GM21619 (cell line): Measurements from ENCODE around the gene MMP2.

Source experiments
- ATAC-seq: cut with Tn5 transposase; IDR thresholded peaks from one replicate; pipeline ENCODE4 v1.9.1; 2021; ENCODE audit not compliant: unreplicated experiment

The MMP2 gene

DNA sequence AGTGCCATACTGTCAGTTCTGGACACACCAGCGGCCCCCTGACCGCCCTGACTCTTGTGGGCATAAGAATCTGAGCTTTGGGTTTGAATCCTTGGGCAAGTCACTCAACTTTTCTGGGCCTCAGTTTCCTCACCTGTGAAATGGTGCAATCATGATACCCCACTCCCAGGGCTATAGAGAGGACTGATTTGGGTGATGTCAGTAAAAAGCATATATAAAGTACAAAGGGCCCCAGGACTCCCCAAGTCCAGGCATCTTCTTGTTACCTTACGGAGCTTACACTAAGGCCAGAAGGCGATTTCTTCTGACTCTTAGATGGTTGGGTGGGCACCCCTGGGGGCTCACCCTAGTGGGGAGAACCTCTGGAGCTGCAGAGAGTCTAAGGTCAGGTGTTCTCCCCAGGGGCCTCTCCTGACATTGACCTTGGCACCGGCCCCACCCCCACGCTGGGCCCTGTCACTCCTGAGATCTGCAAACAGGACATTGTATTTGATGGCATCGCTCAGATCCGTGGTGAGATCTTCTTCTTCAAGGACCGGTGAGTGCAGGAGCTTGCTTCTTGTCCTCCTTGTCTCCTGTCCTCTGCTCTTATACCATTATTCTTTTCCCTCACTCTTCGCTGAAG, 13.9 kb downstream of the MMP2 start:
- ATAC-seq = no peak

DNA sequence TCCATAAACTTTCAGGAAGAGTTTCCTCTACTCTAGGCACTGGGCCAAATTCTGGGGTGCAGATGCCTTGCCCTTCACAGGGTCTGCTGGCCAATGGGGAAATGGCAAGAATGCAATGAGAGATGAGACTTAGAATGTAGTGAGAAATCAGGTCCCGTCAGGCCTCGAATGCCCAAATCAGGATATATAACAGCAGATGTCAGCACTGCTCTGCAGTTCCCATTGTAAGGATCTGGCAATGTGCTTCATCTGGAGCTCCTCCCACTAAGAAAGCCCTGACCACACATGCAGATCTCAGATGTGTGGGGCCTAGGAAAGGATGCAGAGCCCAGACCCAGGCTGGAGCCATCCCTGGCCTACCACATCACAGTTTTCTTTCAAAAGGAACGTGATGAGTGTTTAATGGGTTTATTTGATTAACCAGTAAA, 16.0 kb downstream of the MMP2 start:
- no peak for ATAC-seq

DNA sequence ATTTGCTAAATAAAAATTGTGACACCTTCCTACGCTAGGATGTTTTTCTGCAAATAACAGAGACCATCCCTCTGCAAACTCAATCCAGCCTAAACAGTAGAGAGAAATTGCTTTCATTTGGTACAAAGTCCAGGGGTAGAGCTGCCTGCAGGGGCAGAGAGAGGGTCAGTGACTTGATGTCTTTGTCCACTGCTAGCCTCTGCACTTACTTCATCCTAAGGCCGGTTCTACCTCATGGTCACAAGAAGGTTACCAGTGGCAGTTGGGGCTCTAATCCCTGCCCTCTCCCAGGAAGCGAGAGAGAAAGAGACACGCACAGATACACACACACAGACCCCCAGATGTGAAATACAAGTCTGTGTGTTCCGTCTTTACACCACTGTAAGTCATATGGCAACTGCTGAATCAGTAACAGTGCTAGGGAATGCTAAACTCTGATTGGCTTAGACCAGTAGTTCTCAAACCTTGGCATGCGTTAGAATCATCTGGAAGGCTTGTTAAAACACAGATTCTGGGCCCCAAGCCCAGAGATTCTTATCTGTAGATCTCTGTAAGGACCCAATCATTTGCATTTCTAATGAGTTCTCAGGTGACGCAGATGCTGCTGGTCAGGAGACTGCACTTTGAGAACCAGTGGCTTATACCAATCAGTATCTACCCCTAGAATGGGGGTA, 16.8 kb downstream of the MMP2 start:
- no peak for ATAC-seq

DNA sequence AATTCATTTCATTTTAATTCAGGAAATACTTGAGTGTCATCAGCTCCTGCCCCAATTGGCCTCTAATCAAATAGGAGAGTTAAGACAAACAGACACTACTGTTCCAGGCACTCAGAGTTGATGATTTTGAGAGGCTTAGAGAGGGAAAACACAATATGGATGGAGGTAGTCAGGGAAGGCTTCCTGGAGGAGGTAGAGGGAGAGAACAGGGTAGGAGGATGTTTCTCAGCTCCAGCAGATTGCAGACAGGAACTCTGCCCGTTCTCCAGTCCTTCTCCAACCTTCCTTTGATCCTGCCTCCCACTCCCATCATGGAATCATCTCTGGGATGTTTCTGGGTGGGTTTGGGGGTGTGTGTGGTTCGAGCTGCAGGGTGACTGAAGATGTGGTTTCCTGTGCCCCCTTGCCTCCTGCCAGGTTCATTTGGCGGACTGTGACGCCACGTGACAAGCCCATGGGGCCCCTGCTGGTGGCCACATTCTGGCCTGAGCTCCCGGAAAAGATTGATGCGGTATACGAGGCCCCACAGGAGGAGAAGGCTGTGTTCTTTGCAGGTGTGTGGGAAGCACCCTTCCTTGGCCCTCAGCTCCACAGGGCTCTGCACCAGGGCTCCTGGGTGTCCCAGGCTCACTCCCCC, 17.6 kb downstream of the MMP2 start:
- ATAC-seq = no peak

DNA sequence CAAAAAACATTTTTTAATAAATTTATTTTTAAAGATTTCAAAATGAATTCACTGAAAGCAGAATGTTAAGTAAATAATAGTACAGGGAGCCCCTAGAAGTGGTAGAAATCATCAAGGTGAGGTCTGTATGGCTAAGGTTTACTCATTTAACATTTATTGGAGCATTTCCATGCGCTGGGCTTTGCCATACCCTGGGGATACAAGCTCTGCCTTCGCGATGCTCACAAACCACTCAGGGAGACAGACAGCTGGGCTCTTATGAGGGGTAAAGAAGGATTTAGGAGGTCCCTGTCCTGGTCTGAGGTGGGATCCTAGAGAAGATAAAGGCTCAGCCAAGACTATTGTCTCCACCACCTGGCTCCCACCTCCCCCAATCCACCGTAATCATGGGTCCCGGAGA, 18.6 kb downstream of the MMP2 start:
- no peak for ATAC-seq

DNA sequence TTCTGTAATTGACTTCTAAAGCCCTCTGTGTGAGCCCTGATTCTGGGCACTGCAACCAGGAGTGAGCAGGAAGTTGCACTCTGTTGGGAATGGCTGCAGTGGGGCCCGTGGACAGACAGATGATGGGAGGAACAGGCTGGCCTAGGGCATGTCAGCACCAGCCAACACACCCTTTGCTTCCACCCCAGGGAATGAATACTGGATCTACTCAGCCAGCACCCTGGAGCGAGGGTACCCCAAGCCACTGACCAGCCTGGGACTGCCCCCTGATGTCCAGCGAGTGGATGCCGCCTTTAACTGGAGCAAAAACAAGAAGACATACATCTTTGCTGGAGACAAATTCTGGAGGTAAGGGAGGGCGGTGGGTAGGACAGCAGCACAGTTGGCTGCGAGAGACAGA, 19.1 kb downstream of the MMP2 start:
- ATAC-seq = no peak

DNA sequence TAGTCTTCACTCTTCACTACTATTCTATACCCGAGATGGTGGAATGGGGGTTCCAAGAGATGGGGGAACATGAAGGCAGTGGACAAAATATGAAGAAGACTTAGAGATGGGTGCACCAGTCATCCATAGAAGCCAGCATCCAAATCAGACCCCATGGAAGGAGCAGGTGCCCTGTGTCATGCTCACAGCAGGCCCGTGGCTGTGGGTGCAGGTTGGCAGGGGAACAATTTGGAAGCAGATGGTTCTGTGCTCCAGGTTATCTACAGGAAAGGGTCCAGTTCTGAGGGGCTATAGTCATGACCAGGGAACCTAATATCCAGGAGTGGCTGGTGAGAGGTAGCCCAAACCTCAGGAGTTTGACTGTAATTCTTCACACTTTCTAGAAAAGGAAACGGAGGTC, 20.3 kb downstream of the MMP2 start:
- no peak for ATAC-seq

DNA sequence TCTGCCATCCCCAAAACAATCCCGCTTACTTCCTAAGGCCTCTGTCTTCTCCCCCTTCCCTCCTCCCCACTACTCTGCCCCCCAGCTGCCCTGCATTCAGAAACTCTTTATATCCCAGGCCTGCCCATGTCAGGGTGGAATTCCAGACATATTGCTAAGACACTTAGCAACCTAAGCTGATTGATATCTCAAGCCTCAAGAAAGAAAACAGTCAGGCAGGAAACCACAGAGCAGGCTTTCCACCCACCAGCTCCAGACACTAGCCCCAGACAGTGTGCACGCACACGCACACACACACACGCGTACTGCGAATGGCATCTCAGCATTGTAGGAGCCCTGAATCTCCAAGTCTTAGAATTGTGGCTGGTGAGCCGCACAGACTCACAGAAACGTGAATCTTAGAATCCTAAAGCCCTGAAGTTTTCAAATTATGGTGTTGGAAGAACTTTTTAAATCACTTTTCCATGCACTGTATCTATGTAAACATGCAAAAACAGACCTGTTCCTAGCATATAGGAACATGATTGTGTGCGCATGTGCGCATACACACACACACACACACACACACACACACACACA, 21.0 kb downstream of the MMP2 start:
- ATAC-seq = no peak

DNA sequence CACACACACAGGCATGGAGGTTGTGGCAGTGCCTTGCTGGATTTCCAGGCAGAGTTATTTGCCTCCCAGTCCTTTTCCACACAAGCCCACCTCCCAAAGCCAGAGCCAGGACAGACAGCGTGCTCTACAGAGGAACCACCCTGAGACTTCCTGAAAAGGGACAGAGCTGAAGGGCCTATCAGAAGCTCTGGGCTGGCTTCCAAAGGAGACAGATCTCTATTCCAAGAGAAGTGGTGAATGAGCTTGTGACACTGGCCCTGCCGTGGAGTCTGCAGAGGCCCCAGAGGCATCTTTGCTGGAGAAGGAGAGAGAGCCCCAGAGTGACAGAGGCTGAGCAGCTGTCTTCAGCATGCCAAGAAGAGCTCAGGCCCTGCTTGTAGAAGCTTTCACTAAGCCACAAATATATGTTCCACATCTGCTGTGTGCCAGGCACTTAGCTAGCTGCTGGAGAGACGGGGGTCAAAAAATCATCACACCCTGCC, 21.6 kb downstream of the MMP2 start:
- ATAC-seq = no peak

DNA sequence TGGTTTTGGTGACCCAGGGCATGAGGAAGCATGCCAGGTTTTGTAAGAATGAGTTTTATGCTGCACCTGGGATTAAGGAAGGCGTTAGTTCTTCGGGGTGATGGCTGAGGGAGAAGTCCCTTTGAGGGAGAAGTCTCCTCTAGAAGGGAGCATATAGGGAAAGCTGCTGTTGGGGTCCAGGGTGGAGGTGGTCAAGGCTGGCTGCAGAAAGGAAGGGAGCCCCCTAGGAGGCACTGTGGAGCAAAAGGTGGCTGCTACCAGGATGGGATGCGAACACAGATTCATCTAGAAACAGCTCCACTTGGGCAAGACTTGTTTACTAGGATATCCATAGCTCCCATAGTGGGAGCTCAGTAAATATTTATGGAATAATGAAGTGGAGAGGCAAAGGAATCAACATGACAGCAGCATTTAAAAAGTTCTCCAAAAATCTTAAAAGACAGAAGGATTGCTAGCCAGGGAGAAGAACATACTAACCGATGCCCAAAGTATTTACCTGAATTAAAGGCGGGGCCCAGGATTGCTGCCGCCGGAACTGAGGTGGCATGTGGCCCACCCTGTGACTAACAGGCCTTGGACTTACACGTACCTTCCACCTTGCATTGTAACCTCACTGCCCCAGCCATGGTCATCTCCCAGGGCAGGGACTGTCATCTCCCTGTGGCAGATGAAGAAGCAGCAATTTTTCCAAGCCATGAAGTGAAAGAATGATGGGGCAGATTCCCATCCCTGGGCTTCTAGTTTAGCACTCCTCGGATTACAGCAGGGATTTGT, 22.7 kb downstream of the MMP2 start:
- no peak for ATAC-seq

DNA sequence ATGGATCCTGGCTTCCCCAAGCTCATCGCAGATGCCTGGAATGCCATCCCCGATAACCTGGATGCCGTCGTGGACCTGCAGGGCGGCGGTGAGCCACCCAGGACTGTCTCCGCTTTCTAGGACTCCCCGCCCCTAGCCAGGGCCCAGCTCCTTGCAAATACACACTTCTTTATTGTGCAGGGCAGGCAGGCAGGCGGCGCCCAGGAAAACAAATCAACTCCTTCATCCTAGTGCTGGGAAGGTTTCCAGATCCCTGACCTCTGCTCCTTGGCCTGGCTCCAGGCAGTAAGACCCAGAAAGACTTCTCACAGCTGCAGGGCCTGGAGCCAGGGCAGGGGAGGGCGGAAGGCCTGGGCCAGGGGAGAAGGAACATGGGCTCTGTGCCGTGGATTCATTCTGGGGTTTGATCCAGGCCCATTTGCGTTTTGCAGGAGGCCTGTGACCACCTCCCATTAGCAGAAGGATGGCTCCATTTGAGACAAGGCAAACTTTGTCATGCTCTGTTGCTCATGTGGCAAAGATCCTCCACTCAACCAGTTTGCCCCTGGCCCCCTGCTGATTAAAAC, 23.9 kb downstream of the MMP2 start:
- ATAC-seq = no peak

DNA sequence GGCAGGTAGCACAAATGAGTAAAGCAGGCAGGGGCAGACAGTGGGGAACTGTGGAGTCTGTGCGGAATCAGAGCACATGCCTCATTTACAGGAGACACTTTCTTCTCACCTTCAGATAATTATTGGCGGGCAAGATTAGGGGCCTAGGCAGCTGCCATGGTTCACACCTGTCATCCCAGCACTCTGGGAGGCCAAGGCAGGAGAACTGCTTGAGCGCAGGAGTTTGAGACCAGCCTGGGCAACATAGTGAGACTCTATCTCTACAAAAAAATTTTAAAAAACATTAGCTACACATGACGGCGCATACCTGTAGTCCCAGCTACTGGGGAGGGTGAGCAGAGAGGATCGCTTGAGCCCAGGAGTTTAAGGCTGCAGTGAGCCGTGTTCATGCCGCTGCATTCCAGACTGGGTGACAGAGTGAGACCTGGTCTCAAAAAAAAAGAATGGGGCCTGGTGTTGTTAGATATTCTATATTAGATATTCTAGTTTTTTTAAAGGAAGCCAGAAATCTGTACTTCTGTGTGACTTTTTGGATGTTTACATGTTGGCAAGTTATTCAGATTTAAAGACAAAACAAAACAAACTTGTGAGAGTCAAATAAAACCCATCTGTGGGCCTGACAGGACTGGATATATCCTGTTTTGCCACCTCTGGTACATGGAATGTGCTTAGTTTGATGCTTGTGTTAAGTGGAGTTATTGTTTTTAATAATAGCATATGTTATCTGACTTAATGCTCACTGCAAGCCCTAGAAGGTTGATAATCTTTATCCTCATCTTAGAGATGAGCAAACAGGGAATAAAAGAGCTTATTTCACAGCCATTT, 24.9 kb downstream of the MMP2 start:
- no peak for ATAC-seq

DNA sequence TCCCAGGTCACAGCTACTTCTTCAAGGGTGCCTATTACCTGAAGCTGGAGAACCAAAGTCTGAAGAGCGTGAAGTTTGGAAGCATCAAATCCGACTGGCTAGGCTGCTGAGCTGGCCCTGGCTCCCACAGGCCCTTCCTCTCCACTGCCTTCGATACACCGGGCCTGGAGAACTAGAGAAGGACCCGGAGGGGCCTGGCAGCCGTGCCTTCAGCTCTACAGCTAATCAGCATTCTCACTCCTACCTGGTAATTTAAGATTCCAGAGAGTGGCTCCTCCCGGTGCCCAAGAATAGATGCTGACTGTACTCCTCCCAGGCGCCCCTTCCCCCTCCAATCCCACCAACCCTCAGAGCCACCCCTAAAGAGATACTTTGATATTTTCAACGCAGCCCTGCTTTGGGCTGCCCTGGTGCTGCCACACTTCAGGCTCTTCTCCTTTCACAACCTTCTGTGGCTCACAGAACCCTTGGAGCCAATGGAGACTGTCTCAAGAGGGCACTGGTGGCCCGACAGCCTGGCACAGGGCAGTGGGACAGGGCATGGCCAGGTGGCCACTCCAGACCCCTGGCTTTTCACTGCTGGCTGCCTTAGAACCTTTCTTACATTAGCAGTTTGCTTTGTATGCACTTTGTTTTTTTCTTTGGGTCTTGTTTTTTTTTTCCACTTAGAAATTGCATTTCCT, 26.5 kb downstream of the MMP2 start:
- ATAC-seq = no peak

DNA sequence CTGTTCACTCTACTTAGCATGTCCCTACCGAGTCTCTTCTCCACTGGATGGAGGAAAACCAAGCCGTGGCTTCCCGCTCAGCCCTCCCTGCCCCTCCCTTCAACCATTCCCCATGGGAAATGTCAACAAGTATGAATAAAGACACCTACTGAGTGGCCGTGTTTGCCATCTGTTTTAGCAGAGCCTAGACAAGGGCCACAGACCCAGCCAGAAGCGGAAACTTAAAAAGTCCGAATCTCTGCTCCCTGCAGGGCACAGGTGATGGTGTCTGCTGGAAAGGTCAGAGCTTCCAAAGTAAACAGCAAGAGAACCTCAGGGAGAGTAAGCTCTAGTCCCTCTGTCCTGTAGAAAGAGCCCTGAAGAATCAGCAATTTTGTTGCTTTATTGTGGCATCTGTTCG, 27.1 kb downstream of the MMP2 start:
- no peak for ATAC-seq

DNA sequence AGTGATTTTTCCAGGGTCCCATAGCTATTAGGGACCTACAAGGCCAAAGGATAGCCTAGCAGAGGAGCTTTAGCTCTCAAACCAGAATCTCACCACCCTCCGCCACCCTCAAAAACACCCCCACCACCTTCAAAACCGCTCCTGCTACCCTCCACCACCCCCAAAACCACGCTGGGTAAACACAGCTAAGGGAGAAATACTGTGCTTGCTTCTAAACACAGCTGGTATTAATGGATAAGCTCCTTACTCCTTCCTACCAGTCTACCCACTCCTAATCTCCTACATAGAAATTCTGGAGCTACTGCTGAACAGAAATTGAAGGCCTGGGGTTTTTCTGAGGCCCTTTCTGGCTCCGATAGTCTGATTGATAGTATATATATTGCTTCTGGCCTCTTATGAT, 27.7 kb downstream of the MMP2 start:
- ATAC-seq = no peak

DNA sequence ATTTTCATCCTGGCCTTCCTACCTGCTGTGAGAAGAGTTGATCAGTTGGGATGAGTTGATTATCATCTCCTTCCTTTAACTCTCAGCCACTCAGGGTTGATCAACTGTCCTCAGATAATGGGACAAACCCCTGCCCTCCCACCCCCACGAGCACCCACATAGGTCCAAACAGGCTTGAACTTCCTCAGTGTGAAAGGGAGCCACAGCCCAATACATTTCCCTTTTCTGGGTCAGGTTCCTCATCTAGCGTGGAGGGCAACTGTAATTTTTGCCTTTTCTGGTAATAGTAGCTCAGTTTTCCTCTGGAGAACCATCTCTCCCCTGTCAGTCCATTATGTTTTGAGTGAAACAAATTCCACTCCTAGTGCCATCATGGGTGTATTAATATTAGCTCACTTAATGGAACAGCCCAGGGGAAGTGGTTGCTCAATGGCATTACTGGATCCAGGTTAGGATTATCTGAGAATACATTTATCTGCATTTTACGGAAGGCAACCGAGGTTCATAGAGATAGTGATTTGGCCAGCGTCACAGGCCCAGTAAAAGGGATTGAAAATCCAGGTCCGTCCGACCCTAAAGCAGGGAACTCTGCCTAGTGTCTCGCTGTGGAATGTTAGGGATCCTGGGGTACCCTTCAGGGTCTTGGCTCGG, 29.4 kb downstream of the MMP2 start:
- ATAC-seq = no peak

DNA sequence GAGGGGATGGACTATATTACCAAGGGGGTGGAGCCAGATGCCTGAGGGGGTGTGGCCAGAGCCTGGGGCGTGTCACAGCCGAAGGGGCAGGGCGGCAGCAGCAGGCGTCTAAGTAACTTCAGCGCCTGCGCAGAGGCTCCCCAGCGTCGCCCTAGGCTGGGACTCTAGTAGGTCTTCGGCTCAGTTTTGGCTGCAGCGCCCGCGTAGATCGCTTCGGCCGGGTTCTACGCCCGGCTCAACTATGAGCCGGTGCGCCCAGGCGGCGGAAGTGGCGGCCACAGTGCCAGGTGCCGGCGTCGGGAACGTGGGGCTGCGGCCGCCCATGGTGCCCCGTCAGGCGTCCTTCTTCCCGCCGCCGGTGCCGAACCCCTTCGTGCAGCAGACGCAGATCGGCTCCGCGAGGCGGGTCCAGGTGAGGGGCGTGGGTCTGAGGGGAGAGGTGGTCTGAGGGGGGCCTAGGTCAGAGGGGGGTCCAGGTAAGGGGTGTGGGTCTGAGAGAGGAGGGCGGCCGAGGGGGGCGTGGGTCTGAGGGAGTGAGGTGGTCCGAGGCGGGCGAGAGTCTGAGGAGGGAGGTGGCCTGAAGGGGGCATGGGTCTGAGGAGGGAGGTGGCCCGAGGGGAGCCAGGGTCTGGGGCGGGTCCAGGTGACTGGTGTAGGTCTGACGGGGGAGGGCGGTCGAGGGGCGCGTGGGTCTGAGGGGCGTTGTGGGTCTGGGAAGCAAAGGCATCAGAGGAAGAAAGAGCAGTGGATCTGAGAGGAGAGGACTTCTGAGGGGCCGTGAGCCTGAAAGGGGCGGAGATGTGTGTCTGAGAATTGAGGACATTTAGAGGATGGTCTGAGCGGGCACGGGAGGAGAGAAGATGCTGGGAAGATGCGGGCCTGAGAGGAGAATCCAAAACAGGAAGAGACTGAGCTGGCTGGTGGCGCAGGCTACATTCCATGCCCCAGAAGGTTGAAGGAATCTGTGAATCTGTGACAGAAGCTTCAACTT, 30.2 kb downstream of the MMP2 start, which contains the start of gene LPCAT2:
Gene LPCAT2, plus strand, starts transcription at position 132 of the 991 bp plus-strand sequence. Its CDS starts 110 bp downstream, at position 242.
- ATAC-seq = no peak
